ENCODE measurements around the gene PRORP.

DNA sequence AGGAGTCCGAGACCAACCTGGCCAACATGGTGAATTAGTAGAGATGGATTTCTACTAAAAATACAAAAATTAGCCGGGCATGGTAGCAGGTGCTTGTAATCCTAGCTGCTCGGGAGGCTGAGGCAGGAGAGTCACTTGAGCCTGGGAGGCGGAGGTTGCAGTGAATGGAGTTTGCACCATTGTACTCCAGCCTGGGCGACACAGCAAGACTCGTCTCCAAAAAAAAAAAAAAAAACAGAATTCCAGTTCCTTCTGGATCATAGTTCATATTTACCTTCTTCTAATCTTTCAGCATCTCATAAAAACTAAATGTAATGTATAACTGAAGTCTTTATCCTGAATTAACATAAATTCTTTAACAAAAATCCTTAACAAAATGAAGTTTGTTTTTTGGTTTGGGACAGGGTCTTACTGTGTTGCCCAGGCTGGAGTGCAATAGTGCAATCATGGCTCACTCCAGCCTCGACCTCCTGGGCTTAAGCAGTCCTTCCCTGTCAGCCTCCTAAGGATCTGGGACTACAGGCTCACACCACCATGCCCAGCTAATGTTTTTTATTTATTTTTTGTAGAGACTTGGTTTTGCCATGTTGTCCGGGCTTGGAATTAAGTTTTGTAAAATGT is 38.7 kb upstream of the PRORP start:
- no peak for TF ChIP-seq GATA2 (IDR thresholded peaks at IDR 0.05; ENCODE audit: low read depth, low read length)
- no peak for TF ChIP-seq GATA3 (IDR thresholded peaks at IDR 0.05; ENCODE audit: low read depth, low read length)

Measured in SH-SY5Y (cell line).